Ascending aorta (tissue), 2 donors: ENCODE data around the gene ATP8A2. TPM values are rescaled to one million over a fixed set of nuclear protein-coding genes. Genes with fewer than 3 reads are reported as not detected.
A peak's percentile ranks its signal among the peaks of the same experiment; 100 is the strongest.

ENCODE experiments used
- DNase-seq, 2 donors: peaks; one replicate each; pipeline ENCODE4 v3.0.0-alpha.2; 2019; ENCODE audit warnings: low spot score in 2 of 2
- H3K27ac ChIP-seq, 2 donors: fragments of 200-600 bp; sonication (generic); one replicate each; pipeline ENCODE4 v1.5.1; 2016 to 2017; ENCODE audit warnings: mild to moderate bottlenecking in 1 of 2
- H3K27me3 ChIP-seq: fragments of 200-600 bp; sonication (generic); one replicate; pipeline ENCODE4 v1.5.1; 2017
- H3K36me3 ChIP-seq, 2 donors: fragments of 200-600 bp; sonication (generic); one replicate each; pipeline ENCODE4 v1.5.1; 2016
- H3K4me1 ChIP-seq, 2 donors: fragments of 200-600 bp; sonication (generic); one replicate each; pipeline ENCODE4 v1.5.1; 2016 to 2017; ENCODE audit warnings: mild to moderate bottlenecking in 1 of 2
- H3K4me3 ChIP-seq, 2 donors: fragments of 200-600 bp; sonication (generic); one replicate each; pipeline ENCODE4 v1.5.1; 2016 to 2017; ENCODE audit warnings: mild to moderate bottlenecking in 1 of 2
- H3K9me3 ChIP-seq, 2 donors: fragments of 200-600 bp; sonication (generic); one replicate each; pipeline ENCODE4 v1.5.1; 2016
- intact Hi-C: fragments of 100-400 bp; cut with DNase I; formaldehyde crosslinking; loops from one replicate; pipeline ENCODE4 v1.15.1; 2023
- total RNA-seq: library from RNA; depleted of rRNA; stranded (reverse); fragments of >200 nt; gene quantifications from one replicate; pipeline ENCODE4 v1.1.0, GENCODE V29; 2016
- TF ChIP-seq, protein P1 (sequence below), 3 experiments: fragments of 200-600 bp in 2 of 3; fragments of 450-650 bp in 1 of 3; sonication (generic) in 2 of 3; IDR thresholded peaks; one replicate each; pipeline ENCODE4 v1.5.1; 2016 to 2019; ENCODE audit warnings: antibody characterized with exemption in 3 of 3, mild to moderate bottlenecking in 1 of 3, moderate library complexity in 1 of 3

Gene ATP8A2
- total RNA-seq, 1 donor from 2014 or later: under 0.01 TPM

DNA sequence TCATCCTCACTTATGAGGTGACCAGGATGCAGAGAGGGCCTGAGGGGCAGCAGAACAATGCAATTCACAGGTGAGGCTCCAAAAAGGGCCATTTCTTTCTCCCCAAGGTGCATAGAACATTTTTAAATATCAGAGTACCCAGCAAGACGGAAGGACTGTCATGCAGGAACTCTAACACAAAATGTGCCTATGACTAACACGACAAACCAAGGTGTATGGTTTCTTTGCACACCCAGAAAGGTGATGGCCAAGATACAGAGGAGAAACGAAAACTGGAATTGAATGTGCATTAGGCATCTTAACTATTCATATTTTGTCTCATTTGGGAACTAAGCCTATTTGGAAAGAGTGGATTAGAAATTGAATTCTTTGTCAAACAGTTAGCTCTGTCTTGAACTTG is 650.2 kb downstream of the ATP8A2 start:
- Histone ChIP-seq H3K27ac (no peak overlapping the region), H3K4me3 (no peak overlapping the region), H3K4me1 (peaks cover 0 to 8% of the 10 kb centered on the region in 2 donors), H3K27me3 (no peaks in the 10 kb centered on the region), H3K9me3 (no peaks in the 10 kb centered on the region), H3K36me3 (no peaks in the 10 kb centered on the region)
- TF ChIP-seq, protein P1, sequence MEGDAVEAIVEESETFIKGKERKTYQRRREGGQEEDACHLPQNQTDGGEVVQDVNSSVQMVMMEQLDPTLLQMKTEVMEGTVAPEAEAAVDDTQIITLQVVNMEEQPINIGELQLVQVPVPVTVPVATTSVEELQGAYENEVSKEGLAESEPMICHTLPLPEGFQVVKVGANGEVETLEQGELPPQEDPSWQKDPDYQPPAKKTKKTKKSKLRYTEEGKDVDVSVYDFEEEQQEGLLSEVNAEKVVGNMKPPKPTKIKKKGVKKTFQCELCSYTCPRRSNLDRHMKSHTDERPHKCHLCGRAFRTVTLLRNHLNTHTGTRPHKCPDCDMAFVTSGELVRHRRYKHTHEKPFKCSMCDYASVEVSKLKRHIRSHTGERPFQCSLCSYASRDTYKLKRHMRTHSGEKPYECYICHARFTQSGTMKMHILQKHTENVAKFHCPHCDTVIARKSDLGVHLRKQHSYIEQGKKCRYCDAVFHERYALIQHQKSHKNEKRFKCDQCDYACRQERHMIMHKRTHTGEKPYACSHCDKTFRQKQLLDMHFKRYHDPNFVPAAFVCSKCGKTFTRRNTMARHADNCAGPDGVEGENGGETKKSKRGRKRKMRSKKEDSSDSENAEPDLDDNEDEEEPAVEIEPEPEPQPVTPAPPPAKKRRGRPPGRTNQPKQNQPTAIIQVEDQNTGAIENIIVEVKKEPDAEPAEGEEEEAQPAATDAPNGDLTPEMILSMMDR (IDR thresholded peaks at IDR 0.05): no peak
- no peak for DNase-seq
- intact Hi-C loops: no loop called here

DNA sequence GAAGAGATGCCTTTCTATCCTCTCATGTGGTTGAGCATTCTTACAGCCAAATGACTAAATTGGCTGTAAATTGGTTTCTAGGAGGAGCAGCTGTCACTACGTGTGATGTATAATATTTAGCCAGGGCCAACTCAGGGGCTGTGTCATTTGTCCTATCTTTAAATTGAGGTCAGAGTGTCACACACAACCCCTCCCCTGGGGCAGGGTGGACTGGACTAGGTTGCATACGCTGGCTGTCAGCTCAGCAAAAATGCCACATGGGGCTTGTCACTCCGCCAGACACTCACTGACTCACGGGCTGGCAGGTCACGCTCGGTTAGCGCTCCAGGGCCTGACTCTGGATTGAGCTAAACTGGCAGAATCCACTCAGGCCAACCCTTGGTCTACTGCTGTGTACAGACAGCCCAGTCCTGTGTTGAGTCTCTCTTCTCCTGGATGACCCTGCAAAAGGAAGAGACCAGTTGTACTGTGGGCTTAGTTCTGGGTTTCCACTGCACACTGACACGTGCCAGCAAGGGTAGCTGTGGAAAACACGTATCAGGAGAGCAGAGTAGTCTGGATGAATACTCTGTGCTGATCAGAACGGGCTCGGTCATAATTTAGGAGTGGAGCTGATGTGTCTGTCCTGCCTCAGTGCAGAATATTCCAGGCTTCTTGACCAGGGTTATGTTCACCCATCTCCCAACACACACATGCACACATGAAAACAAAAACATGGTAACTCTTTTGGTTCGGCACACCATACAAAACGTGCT is 650.9 kb downstream of the ATP8A2 start:
- no peak overlapping the region for H3K4me3 ChIP-seq
- H3K4me1 ChIP-seq: peaks cover 0 to 8% of the 10 kb centered on the region in 2 donors
- no peaks in the 10 kb centered on the region for H3K9me3 ChIP-seq
- TF ChIP-seq, protein P1 (IDR thresholded peaks at IDR 0.05): no peak
- intact Hi-C loops: no loop called here
- H3K27ac ChIP-seq: no peak overlapping the region
- no peaks in the 10 kb centered on the region for H3K36me3 ChIP-seq
- no peaks in the 10 kb centered on the region for H3K27me3 ChIP-seq
- peak in 1 of 2 donors; percentile 77 for DNase-seq

DNA sequence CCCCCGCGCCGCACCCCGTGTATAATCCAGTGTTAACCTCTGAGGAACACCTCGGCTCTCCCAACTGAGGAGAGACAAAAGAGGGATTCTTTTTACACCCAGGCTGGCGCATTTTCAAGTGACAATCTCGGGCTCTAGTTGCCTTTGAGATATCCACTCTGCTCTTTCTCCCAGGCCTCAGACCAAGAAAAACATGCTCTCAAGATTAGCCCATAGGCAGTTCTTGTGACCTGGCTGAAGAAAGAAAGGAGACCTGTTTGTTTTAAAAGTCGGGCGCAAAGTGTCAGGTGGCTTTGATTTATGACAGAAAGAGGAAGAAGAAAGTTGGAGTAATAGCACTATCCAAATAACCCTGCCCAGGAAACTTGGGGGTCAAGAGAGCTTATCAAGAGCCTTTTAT is 652.8 kb downstream of the ATP8A2 start:
- intact Hi-C loops: no loop called here
- no peak for DNase-seq
- Histone ChIP-seq H3K27me3 (no peaks in the 10 kb centered on the region), H3K9me3 (no peaks in the 10 kb centered on the region), H3K27ac (no peak overlapping the region), H3K36me3 (no peaks in the 10 kb centered on the region), H3K4me1 (peaks cover 0 to 8% of the 10 kb centered on the region in 2 donors), H3K4me3 (no peak overlapping the region)
- TF ChIP-seq, protein P1 (IDR thresholded peaks at IDR 0.05): no peak

DNA sequence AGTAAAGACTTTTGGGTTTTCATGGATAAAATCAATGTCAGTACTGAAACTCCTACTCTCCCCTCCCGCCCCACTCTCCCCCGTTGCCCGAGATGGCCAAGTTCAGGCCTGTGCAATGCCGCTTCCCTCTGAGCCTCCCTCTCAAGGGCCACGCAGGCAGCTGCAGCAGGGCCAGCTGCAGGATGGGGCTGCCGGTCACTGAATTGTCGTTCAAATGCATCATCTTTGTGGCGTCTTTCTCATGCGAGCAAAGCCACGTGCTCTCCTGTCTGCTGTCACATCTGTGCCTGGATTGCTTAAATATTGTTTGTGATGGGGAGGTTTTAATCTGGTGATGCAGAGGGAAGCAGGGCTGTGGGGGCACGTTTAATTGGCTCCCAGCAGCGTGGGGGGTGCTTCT is 653.4 kb downstream of the ATP8A2 start:
- DNase-seq: no peak
- H3K36me3 ChIP-seq: no peaks in the 10 kb centered on the region
- TF ChIP-seq, protein P1 (IDR thresholded peaks at IDR 0.05): no peak
- intact Hi-C loops: no loop called here
- H3K27me3 ChIP-seq: no peaks in the 10 kb centered on the region
- H3K9me3 ChIP-seq: no peaks in the 10 kb centered on the region
- H3K4me1 ChIP-seq: peaks cover 0 to 8% of the 10 kb centered on the region in 2 donors
- no peak overlapping the region for H3K4me3 ChIP-seq
- no peak overlapping the region for H3K27ac ChIP-seq

DNA sequence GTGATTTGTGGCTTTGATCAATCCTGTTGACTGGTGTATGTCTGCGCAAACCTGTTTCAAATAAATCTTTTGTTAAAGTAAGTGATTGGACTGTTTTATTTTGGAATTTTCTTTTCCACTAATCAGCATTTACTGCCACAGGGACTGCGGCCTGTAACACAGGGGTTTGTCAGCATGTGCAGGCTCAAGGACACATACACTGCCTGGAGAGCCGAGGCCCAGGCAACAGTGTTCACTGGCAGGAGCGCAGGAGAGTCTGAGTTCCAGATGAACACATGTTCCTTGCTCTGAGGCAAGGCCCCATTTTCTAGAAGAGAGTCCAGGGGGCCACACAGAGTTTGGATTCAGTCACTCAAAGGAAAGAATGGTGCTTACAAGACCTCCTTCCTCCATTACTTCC is 654.0 kb downstream of the ATP8A2 start:
- intact Hi-C loops: no loop called here
- Histone ChIP-seq H3K4me1 (peaks cover 0 to 8% of the 10 kb centered on the region in 2 donors), H3K4me3 (no peak overlapping the region), H3K27ac (no peak overlapping the region), H3K9me3 (no peaks in the 10 kb centered on the region), H3K27me3 (no peaks in the 10 kb centered on the region), H3K36me3 (no peaks in the 10 kb centered on the region)
- TF ChIP-seq, protein P1 (IDR thresholded peaks at IDR 0.05): no peak
- DNase-seq: no peak
